K562 treated with DMSO at 1 percent for 4 hours (cell line): ENCODE measurements around the gene IP6K1. TPM values are rescaled to one million over a fixed set of nuclear protein-coding genes. Genes with fewer than 3 reads are reported as not detected.

ENCODE experiments used
- total RNA-seq: library from RNA; unstranded; fragments of 300-600 nt; gene quantifications from 2 replicates; pipeline ENCODE4 v1.2.3, GENCODE V29; 2022; ENCODE audit not compliant: insufficient read depth

The IP6K1 gene
- 23.4 and 31.7 TPM in 2 replicates for total RNA-seq

GRCh38 chr3:49786357-49787181, at the start of gene IP6K1:
Gene IP6K1 (minus strand): TSS chr3:49786542. CDS start chr3:49748040, 38,502 bp downstream.

DNA sequence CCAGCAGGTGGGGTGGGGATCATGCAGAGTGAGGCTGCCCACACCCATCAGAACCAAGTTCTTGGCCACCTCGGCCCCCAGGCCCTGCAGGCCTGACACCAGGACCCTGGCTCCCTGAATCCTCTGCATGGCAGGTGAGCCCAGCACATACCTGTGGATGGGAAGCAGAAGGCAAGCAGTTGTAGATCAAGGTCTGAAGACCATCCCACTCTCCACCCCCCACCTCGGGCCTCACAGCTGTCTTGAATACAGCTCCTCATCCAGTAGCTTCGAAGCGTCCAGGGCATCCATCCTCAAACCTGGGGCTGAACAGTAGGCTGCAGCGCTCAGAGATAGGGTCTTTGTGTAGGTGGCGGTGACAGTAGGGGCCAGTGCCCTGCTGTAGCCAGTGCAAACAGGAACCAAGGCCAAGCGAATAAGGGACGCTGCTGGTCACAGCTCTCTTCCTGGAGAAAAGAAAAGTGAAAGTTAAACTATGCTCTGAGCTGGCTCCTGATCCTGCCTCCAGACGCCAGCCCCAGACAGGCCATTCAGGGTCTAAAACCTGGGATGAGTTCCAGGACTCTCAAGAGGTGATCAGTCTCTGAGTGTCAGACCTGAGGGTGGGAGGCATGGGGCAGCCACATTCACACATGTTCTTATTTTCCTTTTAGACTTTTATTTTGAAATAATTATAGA, 27.3 kb upstream of the IP6K1 start, which contains the start of gene UBA7:
TSS of gene UBA7 (minus strand) at position 457 of the 678 bp plus-strand sequence. CDS start at position 291, 166 bp downstream.

DNA sequence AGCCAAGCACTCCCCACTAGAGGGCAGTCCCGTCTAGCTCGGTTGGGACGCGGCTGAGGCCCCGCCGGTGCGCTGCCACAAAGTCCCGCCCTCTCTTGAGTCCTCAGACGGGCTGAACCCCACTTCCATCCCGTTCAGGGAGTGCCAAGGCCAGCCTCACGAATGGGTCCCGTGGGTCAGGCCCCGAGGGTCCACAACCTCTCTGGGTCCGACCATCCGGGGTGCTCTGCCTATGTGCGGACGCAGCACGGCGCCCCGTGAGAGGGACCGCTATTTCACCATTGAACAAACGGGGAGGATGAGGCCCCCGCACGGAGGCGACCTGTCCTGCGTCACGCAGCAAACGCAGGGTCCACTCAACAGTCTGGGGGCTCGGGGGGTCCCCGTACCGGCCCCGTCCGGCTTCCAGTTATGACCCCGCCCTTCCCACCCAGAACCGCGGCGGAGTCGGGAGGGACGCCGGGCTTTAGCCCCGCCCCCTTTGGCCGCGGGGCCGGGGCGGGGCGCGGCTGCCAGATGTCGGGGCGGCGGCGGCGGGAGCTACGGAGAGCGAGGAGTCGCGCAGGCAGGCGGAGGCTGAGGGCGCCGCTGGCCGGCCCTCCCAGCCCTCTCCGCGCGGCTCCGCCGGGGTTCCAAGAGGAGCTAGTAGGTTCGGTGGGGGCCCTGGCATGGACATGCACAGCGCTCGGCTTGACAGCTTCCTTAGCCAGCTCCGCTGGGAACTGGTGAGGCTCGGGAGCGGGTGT, 16.6 kb upstream of the IP6K1 start, which contains the start of gene INKA1:
TSS of gene INKA1 (plus strand) at position 543 of the 746 bp plus-strand sequence. CDS start at position 675, 132 bp downstream.

DNA sequence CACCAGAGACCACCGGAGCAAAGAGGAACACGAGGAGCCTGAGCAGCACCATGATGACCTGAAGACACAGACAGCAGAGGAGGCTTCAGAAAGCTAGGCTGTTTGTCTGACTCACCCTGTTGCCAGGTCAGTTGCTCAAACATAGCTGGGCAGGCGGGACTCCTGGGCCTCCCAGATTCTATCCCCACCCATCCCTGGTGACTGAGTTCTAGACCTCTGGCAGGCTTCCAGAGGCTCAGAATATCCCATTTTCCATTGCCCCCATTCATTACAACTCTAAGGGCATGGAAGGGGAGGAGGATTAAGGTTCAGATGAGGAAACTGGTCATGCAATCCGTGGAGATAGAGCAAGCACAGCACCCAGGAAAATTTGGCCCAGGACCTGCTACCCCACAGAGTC, 13.4 kb upstream of the IP6K1 start, which contains the start of gene CDHR4:
TSS of gene CDHR4 (minus strand) at position 113 of the 400 bp plus-strand sequence. CDS start at position 52, 61 bp downstream.

GRCh38 chr3:49723628-49724551, 62.5 kb downstream of the IP6K1 start, which contains the start of gene GMPPB:
Gene GMPPB (minus strand): TSS chr3:49723951. CDS start chr3:49723726, 225 bp downstream.

DNA sequence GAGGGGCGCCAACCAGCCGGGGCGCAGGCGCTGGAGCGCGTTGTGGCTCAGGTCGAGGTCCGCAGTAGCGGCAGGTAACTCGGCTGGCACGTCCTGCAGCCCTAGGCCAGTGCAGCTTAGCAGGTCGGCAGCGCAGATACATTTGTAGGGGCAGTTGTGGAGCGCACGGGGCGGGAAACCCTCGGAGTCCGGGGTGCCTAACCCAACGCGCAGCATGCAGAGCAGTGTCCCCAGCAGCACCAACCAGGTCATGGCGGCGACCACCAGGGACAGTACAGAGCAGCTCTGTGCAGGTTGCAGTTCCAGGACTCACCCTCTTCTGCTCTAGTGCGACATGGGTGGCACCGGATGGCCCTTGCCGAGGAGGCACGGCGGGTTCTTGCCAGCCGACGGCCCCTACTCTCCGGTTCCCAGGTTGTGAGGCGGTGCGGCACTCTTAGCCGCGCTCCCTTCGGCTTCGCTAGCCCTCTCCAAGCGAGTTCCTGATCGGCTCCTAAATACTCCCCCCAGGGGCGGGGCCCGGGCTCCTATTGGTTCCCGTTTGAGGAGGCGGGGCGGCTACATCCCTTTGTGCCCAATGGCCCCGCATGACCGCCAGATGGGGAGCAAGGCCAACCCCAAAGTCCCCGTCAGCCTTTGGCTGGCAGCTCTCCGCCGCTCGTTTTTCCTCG, 67.0 kb downstream of the IP6K1 start, which contains the start of gene AMIGO3:
TSS of gene AMIGO3 (minus strand) at position 471 of the 671 bp plus-strand sequence. CDS start at position 252, 219 bp downstream.

DNA sequence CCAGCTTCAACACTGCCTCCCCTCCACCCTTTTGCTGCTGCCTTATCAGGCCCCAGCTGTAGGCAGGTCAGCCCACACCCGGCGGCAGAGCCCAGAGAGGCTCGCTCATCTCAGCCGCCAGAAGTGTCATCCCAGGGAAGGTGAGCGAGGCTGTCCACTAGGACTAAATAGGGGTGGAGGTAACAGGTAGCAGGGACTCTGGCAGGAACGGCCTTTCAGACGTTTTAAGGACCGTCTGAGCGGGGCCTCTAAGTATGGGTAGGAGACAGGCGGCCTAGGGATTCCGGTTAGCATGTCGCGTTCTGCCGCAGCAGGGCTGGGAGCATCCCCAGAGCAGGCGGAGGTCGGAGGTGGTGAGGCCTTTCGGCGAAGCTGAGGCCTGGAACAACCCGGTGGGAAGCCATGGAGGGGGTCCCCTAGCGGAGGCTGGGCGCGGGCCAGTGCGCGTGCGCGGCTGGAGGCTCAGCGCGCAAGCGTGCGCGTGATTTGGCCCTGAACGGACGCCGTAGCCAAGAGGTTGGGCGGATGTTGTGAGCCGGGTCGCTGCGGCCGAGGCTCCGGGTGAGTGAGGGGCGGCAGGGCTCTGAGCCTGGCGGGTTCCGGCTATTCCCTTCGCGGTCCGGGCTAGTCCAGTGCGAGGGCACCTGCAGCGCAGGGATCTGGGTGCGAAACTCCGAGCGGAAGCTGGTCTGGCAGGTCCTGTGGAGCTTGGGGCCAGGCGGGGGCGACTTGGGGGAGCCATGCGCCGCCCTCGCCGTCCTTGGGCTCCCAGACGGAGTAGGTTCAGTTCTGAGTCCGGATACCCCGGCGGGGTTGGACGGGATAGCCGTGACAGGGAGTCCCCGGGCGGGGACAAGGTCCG, 97.1 kb downstream of the IP6K1 start, which contains the start of the genes MST1 and RNF123:
TSS of gene MST1 (minus strand) at position 429 of the 862 bp plus-strand sequence. CDS start 783 bp downstream, outside the sequence.
TSS of gene RNF123 (plus strand) at position 512 of the 862 bp plus-strand sequence. CDS start 1,609 bp downstream, outside the sequence.

Other genes with a start within 250 kb of the IP6K1 start
- gene BSN, start 232.1 kb downstream of the IP6K1 start, total RNA-seq = 0.07 and 0.21 TPM in 2 replicates
- gene APEH, start 112.2 kb downstream of the IP6K1 start, total RNA-seq = 124 and 159 TPM in 2 replicates
- 3.2 and 3.6 TPM in 2 replicates for gene MST1, start 97.1 kb downstream of the IP6K1 start, total RNA-seq
- gene RNF123, start 97.0 kb downstream of the IP6K1 start, total RNA-seq = 28.8 and 30.5 TPM in 2 replicates
- 8.8 and 9.6 TPM in 2 replicates for gene AMIGO3, start 66.9 kb downstream of the IP6K1 start, total RNA-seq
- 15.8 and 18.0 TPM in 2 replicates for gene GMPPB, start 62.6 kb downstream of the IP6K1 start, total RNA-seq
- not detected in 2 replicates for gene CDHR4, start 13.3 kb upstream of the IP6K1 start, total RNA-seq
- gene INKA1, start 16.7 kb upstream of the IP6K1 start, total RNA-seq = 1.3 and 2.2 TPM in 2 replicates
- 12.6 and 16.8 TPM in 2 replicates for gene UBA7, start 27.4 kb upstream of the IP6K1 start, total RNA-seq
- 20.6 and 23.4 TPM in 2 replicates for gene TRAIP, start 70.0 kb upstream of the IP6K1 start, total RNA-seq
- gene CAMKV, start 83.4 kb upstream of the IP6K1 start, total RNA-seq = 0.25 TPM in 1 of 2 replicates, not detected in the other
- gene MST1R, start 117.3 kb upstream of the IP6K1 start, total RNA-seq = 2.8 and 9.8 TPM in 2 replicates
- 11.2 and 14.9 TPM in 2 replicates for gene MON1A, start 143.3 kb upstream of the IP6K1 start, total RNA-seq
- 23.5 and 29.2 TPM in 2 replicates for gene RBM6, start 153.6 kb upstream of the IP6K1 start, total RNA-seq